GM12892 (cell line): ENCODE data around the gene SLC6A4.
"Not testable (repeated sequence)": the region's sequence is repeated elsewhere in the genome, so short reads cannot be mapped to it uniquely, and the experiment has no call there.

Source experiments
- DNase-seq: peaks from one replicate; pipeline ENCODE4 v3.0.0; 2011; ENCODE audit not compliant: insufficient read length
- FAIRE-seq: peaks from 2 replicates; lab custom pipeline; 2011; peaks lifted over from hg19 to GRCh38; lab: Jason Lieb, UNC
- POLR2A ChIP-seq: IDR thresholded peaks from 2 replicates; pipeline ENCODE4 v1.6.1; 2011; ENCODE audit warnings: low read depth, low read length, control low read depth
- POLR2AphosphoS5 ChIP-seq: IDR thresholded peaks from 2 replicates; pipeline ENCODE4 v1.6.1; 2011; ENCODE audit warnings: low read depth, low read length, control low read depth
- TAF1 ChIP-seq: IDR thresholded peaks from 2 replicates; pipeline ENCODE4 v1.6.1; 2011; ENCODE audit warnings: low read depth, mild to moderate bottlenecking, control low read depth, low read length, borderline replicate concordance

SLC6A4 gene

GRCh38 chr17:30212750-30213149, 22.7 kb downstream of the SLC6A4 start:
- TF ChIP-seq POLR2AphosphoS5 (peak; percentile 60), TAF1 (no peak), POLR2A (peak; percentile 52; the same call in 1 of the 2 replicates)
- FAIRE-seq = peak; percentile 99
- DNase-seq = peak; percentile 58

GRCh38 chr17:30211371-30211770, 24.1 kb downstream of the SLC6A4 start:
- FAIRE-seq (no peak), DNase-seq (no peak)
- no peak for TF ChIP-seq TAF1
- TF ChIP-seq POLR2AphosphoS5 = no peak
- TF ChIP-seq POLR2A = no peak

GRCh38 chr17:30210901-30211300, 24.6 kb downstream of the SLC6A4 start:
- TF ChIP-seq POLR2AphosphoS5 = no peak
- no peak for TF ChIP-seq POLR2A
- TF ChIP-seq TAF1 = no peak
- FAIRE-seq = no peak
- no peak for DNase-seq

- TF ChIP-seq POLR2A (no peak), POLR2AphosphoS5 (no peak), TAF1 (no peak)
- no peak for DNase-seq
- FAIRE-seq = no peak
Measured at GRCh38 chr17:30210366-30210765, 25.1 kb downstream of the SLC6A4 start.

- TF ChIP-seq TAF1 (no peak), POLR2AphosphoS5 (no peak), POLR2A (no peak)
- FAIRE-seq = no peak
- no peak for DNase-seq
Measured at GRCh38 chr17:30209930-30210329, 25.6 kb downstream of the SLC6A4 start.

- DNase-seq = no peak
- TF ChIP-seq POLR2AphosphoS5 = no peak
- peak; percentile 51 for FAIRE-seq
Measured at GRCh38 chr17:30208214-30208613, 27.3 kb downstream of the SLC6A4 start.

GRCh38 chr17:30207655-30208054, 27.8 kb downstream of the SLC6A4 start:
- DNase-seq (no peak), FAIRE-seq (no peak)
- TF ChIP-seq TAF1 (no peak), POLR2AphosphoS5 (no peak), POLR2A (no peak)

GRCh38 chr17:30203471-30203981, 32.0 kb downstream of the SLC6A4 start:
- FAIRE-seq (no peak), DNase-seq (no peak)
- no peak for TF ChIP-seq TAF1
- TF ChIP-seq POLR2A = no peak
- no peak for TF ChIP-seq POLR2AphosphoS5

GRCh38 chr17:30200656-30201055, 34.8 kb downstream of the SLC6A4 start:
- FAIRE-seq, DNase-seq: not testable (repeated sequence)

- no peak for FAIRE-seq
- TF ChIP-seq POLR2A (no peak), TAF1 (no peak), POLR2AphosphoS5 (no peak)
- no peak for DNase-seq
Measured at GRCh38 chr17:30200106-30200505, 35.4 kb downstream of the SLC6A4 start.

- no peak for FAIRE-seq
- TF ChIP-seq TAF1 (no peak), POLR2AphosphoS5 (no peak), POLR2A (no peak)
Measured at GRCh38 chr17:30199600-30199999, 35.9 kb downstream of the SLC6A4 start.

GRCh38 chr17:30197416-30197815, 38.1 kb downstream of the SLC6A4 start:
- DNase-seq = no peak
- no peak for FAIRE-seq

More at GRCh38 chr17:30199600-30199999, 35.9 kb downstream of the SLC6A4 start:
- DNase-seq = no peak

GRCh38 chr17:30196504-30196903, 39.0 kb downstream of the SLC6A4 start:
- no peak for TF ChIP-seq POLR2A
- TF ChIP-seq TAF1 = no peak
- no peak for TF ChIP-seq POLR2AphosphoS5
- no peak for DNase-seq
- FAIRE-seq = no peak

More at GRCh38 chr17:30197416-30197815, 38.1 kb downstream of the SLC6A4 start:
- TF ChIP-seq POLR2A = no peak
- no peak for TF ChIP-seq TAF1
- TF ChIP-seq POLR2AphosphoS5 = no peak

- DNase-seq (no peak), FAIRE-seq (peak; percentile 21)
- TF ChIP-seq TAF1 (no peak), POLR2A (no peak)
Measured at GRCh38 chr17:30191072-30191471, 44.4 kb downstream of the SLC6A4 start.
